ENCODE measurements around the gene ENTHD1. TPM values are rescaled to one million over a fixed set of nuclear protein-coding genes. Genes with fewer than 3 reads are reported as not detected.

The ENTHD1 gene
- total RNA-seq, 3 donors from 2014 or later = not detected

GRCh38 chr22:39928536-39929520 is 35.3 kb upstream of the ENTHD1 start:
- no peaks in the 10 kb centered on the region for H3K4me1 ChIP-seq
- no peaks in the 10 kb centered on the region for H3K9me3 ChIP-seq
- no peak for DNase-seq (ENCODE audit: low spot score in 2 of 2)
- H3K27ac ChIP-seq = no peak overlapping the region
- no peaks in the 10 kb centered on the region for H3K36me3 ChIP-seq
- intact Hi-C loops (cut with DNase I; ENCODE audit: low total_unique reads) = no loop called here
- no peak for TF ChIP-seq POLR2AphosphoS5 (IDR thresholded peaks at IDR 0.05)
- TF ChIP-seq, protein P1, sequence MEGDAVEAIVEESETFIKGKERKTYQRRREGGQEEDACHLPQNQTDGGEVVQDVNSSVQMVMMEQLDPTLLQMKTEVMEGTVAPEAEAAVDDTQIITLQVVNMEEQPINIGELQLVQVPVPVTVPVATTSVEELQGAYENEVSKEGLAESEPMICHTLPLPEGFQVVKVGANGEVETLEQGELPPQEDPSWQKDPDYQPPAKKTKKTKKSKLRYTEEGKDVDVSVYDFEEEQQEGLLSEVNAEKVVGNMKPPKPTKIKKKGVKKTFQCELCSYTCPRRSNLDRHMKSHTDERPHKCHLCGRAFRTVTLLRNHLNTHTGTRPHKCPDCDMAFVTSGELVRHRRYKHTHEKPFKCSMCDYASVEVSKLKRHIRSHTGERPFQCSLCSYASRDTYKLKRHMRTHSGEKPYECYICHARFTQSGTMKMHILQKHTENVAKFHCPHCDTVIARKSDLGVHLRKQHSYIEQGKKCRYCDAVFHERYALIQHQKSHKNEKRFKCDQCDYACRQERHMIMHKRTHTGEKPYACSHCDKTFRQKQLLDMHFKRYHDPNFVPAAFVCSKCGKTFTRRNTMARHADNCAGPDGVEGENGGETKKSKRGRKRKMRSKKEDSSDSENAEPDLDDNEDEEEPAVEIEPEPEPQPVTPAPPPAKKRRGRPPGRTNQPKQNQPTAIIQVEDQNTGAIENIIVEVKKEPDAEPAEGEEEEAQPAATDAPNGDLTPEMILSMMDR (IDR thresholded peaks at IDR 0.05) = no peak
- no peak for TF ChIP-seq POLR2A (IDR thresholded peaks at IDR 0.05)
- H3K4me3 ChIP-seq = no peak overlapping the region
- no peaks in the 10 kb centered on the region for H3K27me3 ChIP-seq

- no peaks in the 10 kb centered on the region for H3K27me3 ChIP-seq
Observed at GRCh38 chr22:39927544-39927943, 34.0 kb upstream of the ENTHD1 start.

DNA sequence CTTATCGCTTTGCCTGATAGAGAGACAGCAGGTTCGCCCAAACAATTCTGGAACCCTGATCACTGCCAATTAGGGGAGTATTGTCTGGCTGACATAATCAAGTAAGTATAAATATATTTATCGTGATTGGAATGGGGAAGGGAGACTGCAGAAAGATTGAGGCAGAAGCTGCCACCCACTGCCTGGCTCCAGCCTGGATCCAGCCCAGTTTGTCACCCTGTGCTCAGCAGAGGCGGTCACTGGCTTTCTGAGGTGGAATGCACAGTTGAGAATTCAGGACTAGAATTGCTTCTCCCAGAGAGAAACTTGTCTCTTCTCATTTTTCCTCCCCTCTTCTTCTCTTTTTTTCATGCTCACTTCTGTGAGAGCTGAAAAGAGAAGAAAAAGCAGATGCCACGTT is 33.2 kb upstream of the ENTHD1 start:
- Histone ChIP-seq H3K27ac (no peak overlapping the region), H3K4me3 (peak overlapping the region in 1 of 3 donors; percentile 5), H3K36me3 (no peaks in the 10 kb centered on the region), H3K4me1 (no peaks in the 10 kb centered on the region), H3K27me3 (no peaks in the 10 kb centered on the region), H3K9me3 (no peaks in the 10 kb centered on the region)
- DNase-seq (ENCODE audit: low spot score in 2 of 2) = no peak
- intact Hi-C loops (cut with DNase I; ENCODE audit: low total_unique reads) = no loop called here
- TF ChIP-seq, protein P1 (IDR thresholded peaks at IDR 0.05) = no peak
- TF ChIP-seq POLR2AphosphoS5 (IDR thresholded peaks at IDR 0.05) (no peak), POLR2A (IDR thresholded peaks at IDR 0.05) (no peak)

More at GRCh38 chr22:39927544-39927943, 34.0 kb upstream of the ENTHD1 start:
- DNase-seq (ENCODE audit: low spot score in 2 of 2) = no peak
- no peak for TF ChIP-seq POLR2A (IDR thresholded peaks at IDR 0.05)
- TF ChIP-seq, protein P1 (IDR thresholded peaks at IDR 0.05) = no peak
- no peak for TF ChIP-seq POLR2AphosphoS5 (IDR thresholded peaks at IDR 0.05)
- no peak overlapping the region for H3K27ac ChIP-seq
- no peaks in the 10 kb centered on the region for H3K9me3 ChIP-seq
- no peaks in the 10 kb centered on the region for H3K36me3 ChIP-seq
- H3K4me3 ChIP-seq = no peak overlapping the region
- intact Hi-C loops (cut with DNase I; ENCODE audit: low total_unique reads) = no loop called here
- H3K4me1 ChIP-seq = no peaks in the 10 kb centered on the region

DNA sequence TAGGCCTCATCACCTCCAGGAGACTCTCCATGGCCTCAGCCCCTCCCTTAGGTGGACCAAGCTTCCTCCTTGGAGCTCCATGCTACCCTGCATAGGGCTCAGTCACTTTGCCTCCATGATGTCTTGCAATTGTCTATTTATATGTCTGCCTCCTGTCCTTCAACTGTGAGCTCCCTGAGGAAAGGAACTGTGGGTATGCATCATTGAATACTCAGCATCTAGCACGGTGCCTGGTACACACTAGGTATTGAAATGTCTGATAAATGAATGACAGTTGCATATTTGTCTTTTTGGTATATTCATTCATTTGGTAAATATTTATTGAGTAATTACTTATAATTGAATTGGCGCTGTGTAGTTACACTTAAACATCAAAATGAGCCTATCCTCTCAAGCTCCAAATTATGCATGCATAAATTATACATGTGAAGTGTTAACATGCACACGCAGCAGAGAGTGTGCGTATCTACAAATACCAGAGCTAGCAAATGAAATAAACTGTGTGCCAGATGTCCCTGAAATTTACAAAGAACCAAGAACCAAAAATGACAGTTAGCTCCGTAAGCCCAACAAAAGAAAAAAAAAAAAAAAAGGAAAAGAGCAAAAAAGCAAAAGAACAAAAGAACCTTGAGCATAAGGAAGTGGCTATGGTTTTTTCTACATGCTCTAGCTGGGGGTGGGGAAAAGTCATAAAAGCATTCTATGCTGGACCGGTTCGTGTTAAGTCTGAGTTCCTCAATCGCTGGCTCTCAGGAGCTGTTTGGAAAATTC is 32.5 kb upstream of the ENTHD1 start:
- Histone ChIP-seq H3K4me1 (no peaks in the 10 kb centered on the region), H3K27ac (no peak overlapping the region), H3K9me3 (no peaks in the 10 kb centered on the region), H3K27me3 (no peaks in the 10 kb centered on the region), H3K4me3 (no peak overlapping the region), H3K36me3 (no peaks in the 10 kb centered on the region)
- intact Hi-C loops (cut with DNase I; ENCODE audit: low total_unique reads) = no loop called here
- no peak for TF ChIP-seq POLR2AphosphoS5 (IDR thresholded peaks at IDR 0.05)
- TF ChIP-seq POLR2A (IDR thresholded peaks at IDR 0.05) = no peak
- TF ChIP-seq, protein P1 (IDR thresholded peaks at IDR 0.05) = no peak
- no peak for DNase-seq (ENCODE audit: low spot score in 2 of 2)

Measured in breast epithelium (tissue), 4 donors.